GM12878 (cell line): ENCODE results near the gene OR6B1. TPM values are rescaled to one million over a fixed set of nuclear protein-coding genes. Genes with fewer than 3 reads are reported as not detected.

ENCODE experiments used
- ATAC-seq: fragments of 200-7000 bp; cut with Tn5 transposase; 3 replicates; pipeline ENCODE4 v1.9.1; 2020; ENCODE audit warnings: mild to moderate bottlenecking, moderate library complexity
- BruUV-seq: library from RNA; stranded (reverse); fragments of 400-500 nt; replicated peaks from 2 replicates; lab custom pipeline; 2021; lab: Mats Ljungman, UMichigan
- CTCF ChIA-PET: fragments of 300-600 bp; sonication (Branson Sonifier 250); formaldehyde crosslinking; extraction: SDS; loops from one replicate; lab custom pipeline; 2021; ENCODE audit warnings: inconsistent platforms; lab: Yijun Ruan, JAX
- POLR2A ChIA-PET: fragments of 350-600 bp; formaldehyde crosslinking; extraction: SDS; loops from one replicate; lab custom pipeline; 2021; ENCODE audit warnings: inconsistent platforms; lab: Charles Lee
- RAD21 ChIA-PET: fragments of 300-600 bp; sonication (Branson Sonifier 250); formaldehyde crosslinking; loops from one replicate; lab custom pipeline; 2023; ENCODE audit warnings: antibody characterized with exemption; ENCODE audit not compliant: unreplicated experiment; lab: Charles Lee
- SMC1A ChIA-PET: fragments of 300-600 bp; sonication (Branson Sonifier 250); formaldehyde crosslinking; loops from one replicate; lab custom pipeline; 2023; ENCODE audit not compliant: unreplicated experiment, uncharacterized antibody; lab: Charles Lee
- DNase-seq: peaks from one replicate; pipeline ENCODE4 v3.0.0-alpha.2; 2011; ENCODE audit warnings: low read depth, low spot score
- FAIRE-seq: peaks from 3 replicates; lab custom pipeline; 2011; peaks lifted over from hg19 to GRCh38; lab: Jason Lieb, UNC
- H2AFZ ChIP-seq: 2 replicates; pipeline ENCODE4 v1.6.0; 2011; ENCODE audit warnings: low read depth, low read length, control low read depth; ENCODE audit not compliant: control insufficient read depth
- H3K27ac ChIP-seq: 2 replicates; pipeline ENCODE4 v1.5.1; 2011; ENCODE audit warnings: control low read depth; ENCODE audit not compliant: control insufficient read depth, insufficient read depth
- H3K27me3 ChIP-seq, 2 experiments: replicated peaks in 1 of 2; 2 replicates each; pipeline versions ENCODE4 v1.6.0 to v1.6.1; 2011; ENCODE audit warnings: low read length in 1 of 2; ENCODE audit not compliant: control insufficient read depth in 2 of 2, insufficient read depth in 2 of 2
- H3K36me3 ChIP-seq, 2 experiments: 2 replicates each; pipeline ENCODE4 v1.5.1; 2011; ENCODE audit warnings: low read length in 1 of 2; ENCODE audit not compliant: control insufficient read depth in 2 of 2, insufficient read depth in 2 of 2
- H3K4me1 ChIP-seq: 2 replicates; pipeline ENCODE4 v1.6.1; 2011; ENCODE audit warnings: mild to moderate bottlenecking, low read length, moderate library complexity, mixed read lengths; ENCODE audit not compliant: control insufficient read depth, insufficient read depth
- H3K4me2 ChIP-seq: 2 replicates; pipeline ENCODE4 v1.6.0; 2011; ENCODE audit warnings: control low read depth; ENCODE audit not compliant: control insufficient read depth, insufficient read depth
- H3K4me3 ChIP-seq: fragments of 200-600 bp; sonication (generic); 2 replicates; pipeline ENCODE4 v1.5.1; 2016
- H3K79me2 ChIP-seq: 2 replicates; pipeline ENCODE4 v1.6.0; 2011; ENCODE audit warnings: low read length; ENCODE audit not compliant: control insufficient read depth, insufficient read depth
- H3K9ac ChIP-seq: 2 replicates; pipeline ENCODE4 v1.8.0; 2011; ENCODE audit warnings: low read length, control low read depth, mixed read lengths; ENCODE audit not compliant: control insufficient read depth, insufficient read depth
- H3K9me3 ChIP-seq: replicated peaks from 3 replicates; pipeline ENCODE4 v1.5.1; 2011; ENCODE audit warnings: mild to moderate bottlenecking, low read length; ENCODE audit not compliant: control insufficient read depth, insufficient read depth
- H4K20me1 ChIP-seq: 2 replicates; pipeline ENCODE4 v1.6.0; 2011; ENCODE audit not compliant: control insufficient read depth, insufficient read depth
- BCL3 ChIP-seq: IDR thresholded peaks from 2 replicates; pipeline ENCODE4 v1.6.1; 2011; ENCODE audit warnings: borderline replicate concordance, low read depth, mild to moderate bottlenecking, moderate library complexity, low read length; ENCODE audit not compliant: insufficient read depth, poor library complexity, severe bottlenecking
- CEBPB ChIP-seq, 2 experiments: fragments of 150-350 bp in 1 of 2; IDR thresholded peaks; 2 replicates each; pipeline ENCODE4 v1.6.1; 2012 to 2014; ENCODE audit warnings: low read depth in 2 of 2, low read length in 2 of 2, borderline replicate concordance in 1 of 2, inconsistent platforms in 1 of 2
- CREB1 ChIP-seq: IDR thresholded peaks from 2 replicates; pipeline ENCODE4 v1.6.1; 2012; ENCODE audit warnings: low read depth, mild to moderate bottlenecking, inconsistent platforms
- DPF2 ChIP-seq: fragments of 450-650 bp; IDR thresholded peaks from 2 replicates; pipeline ENCODE4 v1.6.1; 2017; ENCODE audit warnings: mild to moderate bottlenecking
- EED ChIP-seq: sonication (generic); IDR thresholded peaks from 2 replicates; pipeline ENCODE4 v1.6.1; 2016; ENCODE audit warnings: antibody characterized with exemption, low read depth
- ETV6 ChIP-seq, 2 experiments: fragments of 450-650 bp in 1 of 2; IDR thresholded peaks in 1 of 2; conservative IDR thresholded peaks in 1 of 2; 2 replicates each; pipeline ENCODE4 v1.6.1; 2014; ENCODE audit warnings: antibody characterized with exemption in 1 of 2, borderline replicate concordance in 1 of 2, low read depth in 1 of 2, mild to moderate bottlenecking in 1 of 2, moderate library complexity in 1 of 2
- HDAC2 ChIP-seq: fragments of 200-600 bp; sonication (generic); IDR thresholded peaks from 2 replicates; pipeline ENCODE4 v1.6.1; 2017
- IKZF2 ChIP-seq, 2 experiments: fragments of 450-650 bp; IDR thresholded peaks; 2 replicates each; pipeline ENCODE4 v1.6.1; 2017; ENCODE audit warnings: mild to moderate bottlenecking in 2 of 2, moderate library complexity in 2 of 2
- IRF4 ChIP-seq: IDR thresholded peaks from 2 replicates; pipeline ENCODE4 v1.6.1; 2011; ENCODE audit warnings: low read depth, low read length
- IRF5 ChIP-seq: fragments of 450-650 bp; IDR thresholded peaks from 2 replicates; pipeline ENCODE4 v1.6.1; 2017; ENCODE audit warnings: borderline replicate concordance
- KDM1A ChIP-seq: fragments of 200-600 bp; sonication (generic); IDR thresholded peaks from 2 replicates; pipeline ENCODE4 v1.6.1; 2016; ENCODE audit warnings: borderline replicate concordance
- LARP7 ChIP-seq: fragments of 450-650 bp; IDR thresholded peaks from 2 replicates; pipeline ENCODE4 v1.6.1; 2017; ENCODE audit warnings: mild to moderate bottlenecking
- MTA3 ChIP-seq: IDR thresholded peaks from 2 replicates; pipeline ENCODE4 v1.6.1; 2012; ENCODE audit warnings: low read length, inconsistent platforms, borderline replicate concordance
- SUZ12 ChIP-seq: fragments of 200-600 bp; sonication (generic); IDR thresholded peaks from one replicate; pipeline ENCODE4 v1.6.1; 2018; ENCODE audit warnings: antibody characterized with exemption, mild to moderate bottlenecking; ENCODE audit not compliant: unreplicated experiment
- YBX1 ChIP-seq: fragments of 450-650 bp; IDR thresholded peaks from 2 replicates; pipeline ENCODE4 v1.6.1; 2016; ENCODE audit warnings: antibody characterized with exemption
- ZNF592 ChIP-seq: fragments of 450-650 bp; IDR thresholded peaks from 2 replicates; pipeline ENCODE4 v1.6.1; 2017; ENCODE audit warnings: mild to moderate bottlenecking, moderate library complexity
- ZZZ3 ChIP-seq: IDR thresholded peaks from 2 replicates; pipeline ENCODE4 v1.6.1; 2011; ENCODE audit warnings: low read depth; ENCODE audit not compliant: control insufficient read depth, insufficient read length
- WGBS: methylation state at CpG from one replicate; pipeline ENCODE4 v1.1.6; 2016; ENCODE audit warnings: low lambda C conversion rate; ENCODE audit not compliant: insufficient replicate concordance, insufficient coverage; ENCODE audit errors: missing lambda C conversion rate; 5-methylcytosine and 5-hydroxymethylcytosine counted together
- in situ Hi-C: fragments of 300-500 bp; cut with MboI; formaldehyde crosslinking; loops from 9 replicates; pipeline ENCODE4 v1.14.3; 2018; ENCODE audit warnings: mixed read lengths
- intact Hi-C: fragments of 100-400 bp; cut with micrococcal nuclease; formaldehyde crosslinking; loops from one replicate; pipeline ENCODE4 v1.14.2; 2022; ENCODE audit not compliant: unreplicated experiment
- polyA plus RNA-seq, 11 experiments: library from polyadenylated mRNA; depleted of rRNA in 4 of 11; unstranded in 6 of 11; stranded (reverse) in 5 of 11; fragments of >200 nt; fragmentation: Nextera tagmentation in 4 of 11; fragmentation: Illumina TruSeq in 1 of 11; extraction: Ambion mirVana in 4 of 11; extraction: Trizol in 1 of 11; gene quantifications; 1 replicate in 1 of 11; 2 replicates in 10 of 11; pipeline versions ENCODE4 v1.2.1 to v1.2.3, GENCODE V29; 2011 to 2016; ENCODE audit warnings: inconsistent platforms in 2 of 11, missing spikeins in 2 of 11, low read depth in 1 of 11
- total RNA-seq, 4 experiments: library from RNA; depleted of rRNA in 3 of 4; stranded (reverse); fragments of >200 nt in 3 of 4; fragmentation: Illumina TruSeq in 1 of 4; extraction: Trizol in 1 of 4; gene quantifications; 2 replicates each; pipeline versions ENCODE4 v1.2.1 to v1.2.3, GENCODE V29; 2013 to 2021

OR6B1 gene
- total and polyA plus RNA-seq, 10 of the 15 experiments (the other 5 are each of a cell fraction or from before 2014, with no cell fraction given): not detected

GRCh38 chr7:144004703-144005102, 4.6 kb downstream of the OR6B1 start (continued):
- no peak for TF ChIP-seq IKZF2 (IDR thresholded peaks at IDR 0.05)

GRCh38 chr7:144006029-144006691, 6.0 kb downstream of the OR6B1 start:
- no peaks in the 10 kb centered on the region for H3K36me3 ChIP-seq
- BruUV-seq: no TSS peak
- 0% methylated on average over 1 of the region's 1 CpG for WGBS
- TF ChIP-seq SUZ12: no peak
- no peak for TF ChIP-seq CREB1
- TF ChIP-seq ETV6 (conservative IDR thresholded peaks at IDR 0.05 in 1 of 2, IDR thresholded peaks at IDR 0.05 in 1 of 2; ENCODE audit: borderline replicate concordance in 1 of 2, low read depth in 1 of 2): no peak
- no peak for TF ChIP-seq MTA3
- no peak for TF ChIP-seq ZZZ3
- TF ChIP-seq DPF2: no peak
- no peak for TF ChIP-seq ZNF592
- no peak for TF ChIP-seq LARP7
- TF ChIP-seq BCL3: no peak
- TF ChIP-seq CEBPB (IDR thresholded peaks at IDR 0.05; ENCODE audit: borderline replicate concordance in 1 of 2, low read depth in 2 of 2, low read length in 2 of 2): no peak
- TF ChIP-seq IRF5: no peak
- TF ChIP-seq EED: no peak
- TF ChIP-seq HDAC2: no peak
- no peak for TF ChIP-seq IRF4
- TF ChIP-seq YBX1: no peak
- TF ChIP-seq KDM1A: no peak
- TF ChIP-seq, all 136 proteins: peak for 0
- Histone ChIP-seq H3K4me2 (no peak overlapping the region), H3K9ac (no peak overlapping the region), H3K9me3 (no peaks in the 10 kb centered on the region; the same call in 1 of the 3 replicates), H3K27me3 (no peaks in the 10 kb centered on the region), H3K27ac (no peak overlapping the region), H3K4me1 (no peaks in the 10 kb centered on the region), H3K79me2 (no peaks in the 10 kb centered on the region), H4K20me1 (no peaks in the 10 kb centered on the region), H3K4me3 (no peak overlapping the region), H2AFZ (no peak overlapping the region)
- SMC1A ChIA-PET: no interaction called here
- FAIRE-seq: no peak
- CTCF ChIA-PET: interaction anchor here (1.0 kb wide), 1 partner anchor 40 kb away, joined by 3 read pairs; no protein-coding TSS in a partner anchor
- no peak for DNase-seq
- ATAC-seq: no peak
- RAD21 ChIA-PET: no interaction called here
- POLR2A ChIA-PET: no interaction called here
- intact Hi-C loops: no loop called here
- in situ Hi-C loops: no loop called here
